Left lung (tissue), 10 donors: ENCODE measurements around the gene DVL1. TPM values are rescaled to one million over a fixed set of nuclear protein-coding genes. Genes with fewer than 3 reads are reported as not detected.

Experiments
- ATAC-seq: fragments of 200-7000 bp; cut with Tn5 transposase; one replicate; pipeline ENCODE4 v1.9.1; 2020; ENCODE audit warnings: moderate library complexity
- DNase-seq, 4 donors: peaks; one replicate each; pipeline ENCODE4 v3.0.0-alpha.2; 2013 to 2020
- H3K27ac ChIP-seq, 2 donors: fragments of 200-600 bp; sonication (generic) in 1 of 2; one replicate each; pipeline versions ENCODE4 v1.5.0 to v1.8.0; 2020 to 2021
- H3K27me3 ChIP-seq, 2 donors: fragments of 200-600 bp; sonication (generic) in 1 of 2; one replicate each; pipeline versions ENCODE4 v1.5.0 to v1.8.0; 2020 to 2021
- H3K36me3 ChIP-seq, 2 donors: fragments of 200-600 bp; sonication (generic) in 1 of 2; one replicate each; pipeline versions ENCODE4 v1.5.0 to v1.8.0; 2020 to 2021
- H3K4me1 ChIP-seq, 2 donors: fragments of 200-600 bp; one replicate each; pipeline ENCODE4 v1.8.0; 2021
- H3K4me3 ChIP-seq, 2 donors: fragments of 200-600 bp; sonication (generic) in 1 of 2; one replicate each; pipeline versions ENCODE4 v1.5.0 to v1.8.0; 2020 to 2021; ENCODE audit warnings: mild to moderate bottlenecking in 1 of 2
- H3K9me3 ChIP-seq, 2 donors: fragments of 200-600 bp; sonication (generic) in 1 of 2; one replicate each; pipeline versions ENCODE4 v1.5.0 to v1.8.0; 2020 to 2021
- intact Hi-C, 2 donors: fragments of 100-400 bp; cut with DNase I; formaldehyde crosslinking; loops; one replicate each; pipeline versions ENCODE4 v1.11.2 to v1.14.2; 2022
- polyA plus RNA-seq, 6 donors: library from polyadenylated mRNA; unstranded; fragments of 120-200 nt; gene quantifications; one replicate each; pipeline ENCODE4 v1.2.1, GENCODE V29; 2013; ENCODE audit not compliant: insufficient read length in 6 of 6
- total RNA-seq, 2 donors: library from RNA; stranded (reverse); fragmentation: NEBNext Ultra II Directional; extraction: Animal tissue kit (Norgen Biotek cat#: 25700); gene quantifications; one replicate each; pipeline ENCODE4 v1.2.1, GENCODE V29; 2021
- TF ChIP-seq, protein P1 (sequence below), 2 donors: fragments of 200-600 bp; sonication (generic) in 1 of 2; IDR thresholded peaks; one replicate each; pipeline versions ENCODE4 v1.5.0 to v1.8.0; 2021; ENCODE audit warnings: antibody characterized with exemption in 2 of 2
- donor health status: DM: no; HTN: yes; CAD: no.
- donor health status: DM: no; HTN: no; CAD: no.

Gene DVL1
- total and polyA plus RNA-seq, 8 donors: 20.6 to 81.2 (median 30.4) TPM

DNA sequence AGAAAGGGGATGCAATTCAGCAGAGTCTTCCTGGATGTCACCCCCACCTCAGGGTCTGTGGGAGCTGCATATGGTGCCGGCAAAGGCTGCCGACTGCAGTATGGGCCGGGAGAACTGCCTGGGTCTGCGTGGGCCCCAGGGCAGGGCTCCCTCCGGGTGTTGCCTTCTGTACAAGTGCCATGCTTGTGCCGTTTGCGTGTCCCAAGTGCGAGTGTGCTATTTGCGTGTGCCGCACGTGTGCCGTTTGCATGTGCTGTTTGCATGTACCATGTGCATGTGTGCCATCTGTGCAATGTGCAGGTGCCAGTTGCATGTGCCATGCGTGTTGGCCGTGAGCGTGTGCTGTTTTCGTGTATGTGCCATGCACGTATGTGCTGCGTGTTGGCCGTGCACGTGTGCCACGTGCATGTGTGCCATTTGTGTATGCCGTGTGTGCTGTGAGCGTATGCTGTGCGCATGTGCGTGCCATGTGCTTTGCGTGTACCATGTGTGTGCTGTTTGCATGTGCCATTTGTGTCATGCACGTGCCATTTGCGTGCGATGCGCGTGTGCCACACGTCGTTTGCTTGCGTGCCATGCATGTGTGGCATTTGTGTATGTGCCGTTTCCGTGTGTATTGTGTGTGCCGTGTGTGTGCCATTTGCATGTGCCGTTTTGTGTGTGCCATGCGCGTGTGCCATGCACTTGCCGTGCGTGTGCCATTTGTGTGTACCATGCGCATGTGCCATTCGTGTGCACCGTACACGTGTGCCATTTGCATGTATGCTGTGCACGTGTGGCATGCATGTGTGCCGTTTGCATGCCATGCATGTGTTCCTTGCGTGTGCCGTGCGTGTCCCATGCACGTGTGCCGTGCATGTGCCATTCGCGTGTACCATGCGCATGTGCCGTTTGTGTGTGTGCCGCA is 19.7 kb downstream of the DVL1 start:
- peaks cover 0 to 26% of the 10 kb centered on the region in 2 donors for H3K36me3 ChIP-seq
- ATAC-seq (no peak), DNase-seq (no peak)
- no peak overlapping the region for H3K27ac ChIP-seq
- no peaks in the 10 kb centered on the region for H3K27me3 ChIP-seq
- no peaks in the 10 kb centered on the region for H3K9me3 ChIP-seq
- intact Hi-C loops: no loop called here
- peaks cover 12 to 29% of the 10 kb centered on the region in 2 donors for H3K4me1 ChIP-seq
- H3K4me3 ChIP-seq: no peak overlapping the region
- TF ChIP-seq, protein P1, sequence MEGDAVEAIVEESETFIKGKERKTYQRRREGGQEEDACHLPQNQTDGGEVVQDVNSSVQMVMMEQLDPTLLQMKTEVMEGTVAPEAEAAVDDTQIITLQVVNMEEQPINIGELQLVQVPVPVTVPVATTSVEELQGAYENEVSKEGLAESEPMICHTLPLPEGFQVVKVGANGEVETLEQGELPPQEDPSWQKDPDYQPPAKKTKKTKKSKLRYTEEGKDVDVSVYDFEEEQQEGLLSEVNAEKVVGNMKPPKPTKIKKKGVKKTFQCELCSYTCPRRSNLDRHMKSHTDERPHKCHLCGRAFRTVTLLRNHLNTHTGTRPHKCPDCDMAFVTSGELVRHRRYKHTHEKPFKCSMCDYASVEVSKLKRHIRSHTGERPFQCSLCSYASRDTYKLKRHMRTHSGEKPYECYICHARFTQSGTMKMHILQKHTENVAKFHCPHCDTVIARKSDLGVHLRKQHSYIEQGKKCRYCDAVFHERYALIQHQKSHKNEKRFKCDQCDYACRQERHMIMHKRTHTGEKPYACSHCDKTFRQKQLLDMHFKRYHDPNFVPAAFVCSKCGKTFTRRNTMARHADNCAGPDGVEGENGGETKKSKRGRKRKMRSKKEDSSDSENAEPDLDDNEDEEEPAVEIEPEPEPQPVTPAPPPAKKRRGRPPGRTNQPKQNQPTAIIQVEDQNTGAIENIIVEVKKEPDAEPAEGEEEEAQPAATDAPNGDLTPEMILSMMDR (IDR thresholded peaks at IDR 0.05): no peak

DNA sequence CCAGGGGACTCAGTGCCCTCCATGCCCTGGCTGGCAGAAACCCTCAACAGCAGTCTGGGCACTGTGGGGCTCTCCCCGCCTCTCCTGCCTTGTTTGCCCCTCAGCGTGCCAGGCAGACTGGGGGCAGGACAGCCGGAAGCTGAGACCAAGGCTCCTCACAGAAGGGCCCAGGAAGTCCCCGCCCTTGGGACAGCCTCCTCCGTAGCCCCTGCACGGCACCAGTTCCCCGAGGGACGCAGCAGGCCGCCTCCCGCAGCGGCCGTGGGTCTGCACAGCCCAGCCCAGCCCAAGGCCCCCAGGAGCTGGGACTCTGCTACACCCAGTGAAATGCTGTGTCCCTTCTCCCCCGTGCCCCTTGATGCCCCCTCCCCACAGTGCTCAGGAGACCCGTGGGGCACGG is 21.0 kb downstream of the DVL1 start:
- intact Hi-C loops: no loop called here
- H3K36me3 ChIP-seq: peaks cover 0 to 26% of the 10 kb centered on the region in 2 donors
- TF ChIP-seq, protein P1 (IDR thresholded peaks at IDR 0.05): no peak
- no peak overlapping the region for H3K4me3 ChIP-seq
- no peaks in the 10 kb centered on the region for H3K9me3 ChIP-seq
- H3K4me1 ChIP-seq: peaks cover 12 to 34% of the 10 kb centered on the region in 2 donors
- DNase-seq (no peak), ATAC-seq (no peak)
- no peak overlapping the region for H3K27ac ChIP-seq
- no peaks in the 10 kb centered on the region for H3K27me3 ChIP-seq

DNA sequence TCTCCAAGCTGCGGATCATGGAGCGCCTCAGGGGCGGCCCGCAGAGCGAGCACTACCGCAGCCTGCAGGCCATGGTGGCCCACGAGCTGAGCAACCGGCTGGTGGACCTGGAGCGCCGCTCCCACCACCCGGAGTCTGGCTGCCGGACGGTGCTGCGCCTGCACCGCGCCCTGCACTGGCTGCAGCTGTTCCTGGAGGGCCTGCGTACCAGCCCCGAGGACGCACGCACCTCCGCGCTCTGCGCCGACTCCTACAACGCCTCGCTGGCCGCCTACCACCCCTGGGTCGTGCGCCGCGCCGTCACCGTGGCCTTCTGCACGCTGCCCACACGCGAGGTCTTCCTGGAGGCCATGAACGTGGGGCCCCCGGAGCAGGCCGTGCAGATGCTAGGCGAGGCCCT is 21.9 kb downstream of the DVL1 start:
- TF ChIP-seq, protein P1 (IDR thresholded peaks at IDR 0.05): no peak
- ATAC-seq (no peak), DNase-seq (no peak)

DNA sequence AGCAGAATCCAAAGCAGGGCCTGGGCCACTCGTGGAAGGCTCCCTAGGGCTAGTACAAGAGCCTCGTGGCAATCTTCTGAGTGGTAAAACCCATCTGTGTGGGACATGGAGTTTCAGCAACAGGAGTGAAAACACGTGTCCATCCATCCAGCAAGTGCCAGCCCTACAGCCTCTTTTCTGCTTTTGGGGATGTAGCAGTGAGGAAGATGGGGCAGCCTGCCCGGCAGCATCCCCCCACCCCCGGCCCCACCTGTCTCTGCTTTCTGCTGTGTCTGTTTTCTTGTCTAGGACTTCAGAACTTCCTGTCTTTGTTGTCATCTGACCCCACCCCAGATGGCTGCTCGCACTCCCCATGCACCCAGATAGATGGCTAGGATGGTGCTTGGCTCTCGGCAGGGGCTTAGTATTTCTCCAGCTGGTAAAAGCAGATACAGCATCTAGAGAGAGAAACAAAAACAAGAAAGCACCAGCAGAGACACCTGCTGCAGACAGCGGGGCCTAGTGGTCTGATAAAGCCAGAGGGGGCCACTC is 23.1 kb downstream of the DVL1 start:
- no peak for ATAC-seq
- TF ChIP-seq, protein P1 (IDR thresholded peaks at IDR 0.05): no peak
- intact Hi-C loops: no loop called here

More for the DNA sequence above, 21.9 kb downstream of the DVL1 start:
- intact Hi-C loops: no loop called here
- no peaks in the 10 kb centered on the region for H3K9me3 ChIP-seq
- peaks cover 12 to 40% of the 10 kb centered on the region in 2 donors for H3K4me1 ChIP-seq
- no peaks in the 10 kb centered on the region for H3K27me3 ChIP-seq
- no peak overlapping the region for H3K4me3 ChIP-seq
- no peak overlapping the region for H3K27ac ChIP-seq
- peaks cover 0 to 26% of the 10 kb centered on the region in 2 donors for H3K36me3 ChIP-seq

More for the DNA sequence above, 23.1 kb downstream of the DVL1 start:
- Histone ChIP-seq H3K9me3 (no peaks in the 10 kb centered on the region), H3K4me1 (peaks cover 12 to 46% of the 10 kb centered on the region in 2 donors), H3K27me3 (no peaks in the 10 kb centered on the region), H3K27ac (peak overlapping the region in 1 of 2 donors; percentile 86), H3K36me3 (peaks cover 0 to 32% of the 10 kb centered on the region in 2 donors), H3K4me3 (peak overlapping the region in 1 of 2 donors; percentile 97)
- no peak for DNase-seq
